IMR-90 (cell line): ENCODE data around the gene KCNJ3. TPM values are rescaled to one million over a fixed set of nuclear protein-coding genes. Genes with fewer than 3 reads are reported as not detected.

Experiments used
- ATAC-seq: fragments of 200-7000 bp; cut with Tn5 transposase; 2 replicates; pipeline ENCODE4 v1.9.1; 2020; ENCODE audit warnings: low read depth, mild to moderate bottlenecking, moderate library complexity
- BruUV-seq: library from RNA; stranded (reverse); fragments of 400-500 nt; replicated peaks from 2 replicates; lab custom pipeline; 2021; lab: Mats Ljungman, UMichigan
- CTCF ChIA-PET: fragments of 300-600 bp; formaldehyde crosslinking; extraction: SDS; loops from one replicate; lab custom pipeline; 2021; ENCODE audit warnings: antibody characterized with exemption; lab: Yijun Ruan, JAX
- POLR2A ChIA-PET: fragments of 300-600 bp; sonication (Branson Sonifier 250); formaldehyde crosslinking; loops from one replicate; lab custom pipeline; 2022; ENCODE audit warnings: antibody characterized with exemption; ENCODE audit not compliant: unreplicated experiment; lab: Charles Lee
- DNase-seq: peaks from one replicate; pipeline ENCODE4 v3.0.0; 2013
- H2AFZ ChIP-seq: replicated peaks from 2 replicates; pipeline ENCODE3; 2013; ENCODE audit warnings: low read length, mild to moderate bottlenecking; ENCODE audit not compliant: poor library complexity
- H2AK5ac ChIP-seq: 2 replicates; pipeline ENCODE4 v1.6.1; 2013; ENCODE audit warnings: low read depth, low read length, inconsistent platforms
- H2AK9ac ChIP-seq: replicated peaks from 2 replicates; pipeline ENCODE3; 2013; ENCODE audit warnings: mild to moderate bottlenecking, low read depth, low read length, moderate library complexity; ENCODE audit not compliant: poor library complexity
- H2BK120ac ChIP-seq: 2 replicates; pipeline ENCODE4 v1.6.1; 2013; ENCODE audit warnings: low read depth, low read length, inconsistent platforms
- H2BK15ac ChIP-seq: 3 replicates; pipeline ENCODE4 v1.6.1; 2013; ENCODE audit warnings: low read depth, low read length, inconsistent platforms
- H2BK20ac ChIP-seq: 2 replicates; pipeline ENCODE4 v1.6.1; 2013; ENCODE audit warnings: low read depth, mild to moderate bottlenecking, inconsistent platforms, low read length, moderate library complexity
- H2BK5ac ChIP-seq: 2 replicates; pipeline ENCODE4 v1.6.1; 2013; ENCODE audit warnings: mild to moderate bottlenecking, low read depth, low read length, inconsistent platforms; ENCODE audit not compliant: poor library complexity, severe bottlenecking
- H3K14ac ChIP-seq: replicated peaks from 2 replicates; pipeline ENCODE4 v1.6.1; 2013; ENCODE audit warnings: low read depth, low read length, inconsistent platforms
- H3K18ac ChIP-seq: 2 replicates; pipeline ENCODE4 v1.6.1; 2013; ENCODE audit warnings: low read depth, low read length, control low read depth
- H3K23ac ChIP-seq: 2 replicates; pipeline ENCODE4 v1.6.1; 2013; ENCODE audit warnings: low read depth, low read length, inconsistent platforms
- H3K27ac ChIP-seq: 2 replicates; pipeline ENCODE4 v1.5.1; 2013; ENCODE audit warnings: mild to moderate bottlenecking, control low read depth, low read length; ENCODE audit not compliant: insufficient read depth
- H3K27me3 ChIP-seq: 2 replicates; pipeline ENCODE4 v1.6.1; 2013; ENCODE audit warnings: low read length; ENCODE audit not compliant: control insufficient read depth, insufficient read depth
- H3K36me3 ChIP-seq: 2 replicates; pipeline ENCODE4 v1.6.1; 2013; ENCODE audit warnings: low read length, mixed read lengths; ENCODE audit not compliant: control insufficient read depth, insufficient read depth
- H3K4ac ChIP-seq: 2 replicates; pipeline ENCODE4 v1.6.1; 2013; ENCODE audit warnings: low read depth, low read length, inconsistent platforms
- H3K4me1 ChIP-seq: 2 replicates; pipeline ENCODE4 v1.6.1; 2013; ENCODE audit warnings: low read length, mixed read lengths; ENCODE audit not compliant: control insufficient read depth, insufficient read depth
- H3K4me2 ChIP-seq: 2 replicates; pipeline ENCODE4 v1.6.1; 2013; ENCODE audit warnings: low read depth, mild to moderate bottlenecking, control low read depth, low read length, moderate library complexity
- H3K4me3 ChIP-seq: 2 replicates; pipeline ENCODE4 v1.5.1; 2013; ENCODE audit warnings: low read depth, mild to moderate bottlenecking, control low read depth, low read length, moderate library complexity; ENCODE audit not compliant: insufficient read depth
- H3K56ac ChIP-seq: 2 replicates; pipeline ENCODE4 v1.6.1; 2013; ENCODE audit warnings: low read length, inconsistent platforms; ENCODE audit not compliant: insufficient read depth; ENCODE audit errors: extremely low read depth
- H3K79me1 ChIP-seq, 2 experiments: 2 replicates each; pipeline ENCODE4 v1.6.1; 2013; ENCODE audit warnings: low read length in 2 of 2, inconsistent platforms in 1 of 2, low read depth in 1 of 2
- H3K9ac ChIP-seq: 2 replicates; pipeline ENCODE4 v1.6.1; 2013; ENCODE audit warnings: low read depth, low read length, control low read depth
- H3K9me1 ChIP-seq: 2 replicates; pipeline ENCODE4 v1.6.1; 2013; ENCODE audit warnings: low read length, inconsistent platforms; ENCODE audit not compliant: insufficient read depth
- H3K9me3 ChIP-seq: 2 replicates; pipeline ENCODE4 v1.6.1; 2013; ENCODE audit warnings: low read length; ENCODE audit not compliant: control insufficient read depth, insufficient read depth
- H4K20me1 ChIP-seq: 2 replicates; pipeline ENCODE4 v1.6.1; 2013; ENCODE audit warnings: low read length, inconsistent platforms; ENCODE audit not compliant: insufficient read depth
- H4K5ac ChIP-seq: 2 replicates; pipeline ENCODE4 v1.6.1; 2013; ENCODE audit warnings: mild to moderate bottlenecking, low read depth, low read length, control low read depth
- H4K8ac ChIP-seq, 2 experiments: 2 replicates each; pipeline ENCODE4 v1.6.1; 2013; ENCODE audit warnings: low read depth in 2 of 2, low read length in 2 of 2, control low read depth in 1 of 2, inconsistent platforms in 1 of 2
- H4K91ac ChIP-seq: 2 replicates; pipeline ENCODE4 v1.6.1; 2013; ENCODE audit warnings: low read depth, low read length, inconsistent platforms; ENCODE audit not compliant: insufficient read depth
- CEBPB ChIP-seq: IDR thresholded peaks from 2 replicates; pipeline ENCODE4 v1.6.1; 2012; ENCODE audit warnings: low read depth, low read length, improper control_type of control experiment
- FOS ChIP-seq: fragments of 150-350 bp; IDR thresholded peaks from 2 replicates; pipeline ENCODE4 v1.6.1; 2016; ENCODE audit warnings: low read depth, low read length
- MAFK ChIP-seq: IDR thresholded peaks from 2 replicates; pipeline ENCODE4 v1.6.1; 2012; ENCODE audit warnings: low read depth, low read length, improper control_type of control experiment
- MXI1 ChIP-seq: IDR thresholded peaks from 2 replicates; pipeline ENCODE4 v1.6.1; 2012; ENCODE audit warnings: low read depth, mild to moderate bottlenecking, low read length, moderate library complexity, borderline replicate concordance
- POLR2A ChIP-seq: IDR thresholded peaks from 2 replicates; pipeline ENCODE4 v1.6.1; 2012; ENCODE audit warnings: mild to moderate bottlenecking, low read depth, low read length
- RAD21 ChIP-seq: IDR thresholded peaks from 2 replicates; pipeline ENCODE4 v1.6.1; 2012; ENCODE audit warnings: low read length, improper control_type of control experiment
- RCOR1 ChIP-seq: IDR thresholded peaks from 2 replicates; pipeline ENCODE4 v1.6.1; 2012; ENCODE audit warnings: mild to moderate bottlenecking, low read length, improper control_type of control experiment; ENCODE audit not compliant: insufficient replicate concordance
- RFX5 ChIP-seq: IDR thresholded peaks from 2 replicates; pipeline ENCODE4 v1.8.0; 2012; ENCODE audit warnings: low read depth, mild to moderate bottlenecking, low read length, moderate library complexity
- SMC3 ChIP-seq: fragments of 150-350 bp; IDR thresholded peaks from 2 replicates; pipeline ENCODE4 v1.6.1; 2016; ENCODE audit warnings: low read depth, mild to moderate bottlenecking, antibody characterized with exemption, low read length, moderate library complexity
- WGBS, 2 experiments: methylation state at CpG; one replicate each; pipeline versions ENCODE4 v1.1.5 to v1.1.7; 2013; ENCODE audit warnings: missing lambda C conversion rate in 2 of 2; ENCODE audit not compliant: insufficient read length in 1 of 2; ENCODE audit errors: extremely low coverage in 2 of 2; 5-methylcytosine and 5-hydroxymethylcytosine counted together
- dilution Hi-C: fragments of 300-500 bp; cut with HindIII; formaldehyde crosslinking; loops from one replicate; pipeline ENCODE4 v1.14.3; 2018; ENCODE audit warnings: low sequenced_read_pairs; ENCODE audit not compliant: unreplicated experiment
- in situ Hi-C: fragments of 300-500 bp; cut with MboI; formaldehyde crosslinking; loops from 3 replicates; pipeline ENCODE4 v1.14.3; 2019; ENCODE audit warnings: low sequenced_read_pairs, inconsistent platforms, mixed read lengths
- intact Hi-C: fragments of 100-400 bp; cut with micrococcal nuclease; formaldehyde crosslinking; loops from 2 replicates; pipeline ENCODE4 v1.10.0; 2022
- polyA plus RNA-seq, 3 experiments: library from polyadenylated mRNA; depleted of rRNA; stranded (reverse); fragments of >200 nt; gene quantifications; 2 replicates each; pipeline ENCODE4 v1.2.3, GENCODE V29; 2012; ENCODE audit warnings: low replicate concordance in 1 of 3
- total RNA-seq: library from RNA; depleted of rRNA; stranded (reverse); fragments of >200 nt; gene quantifications from 2 replicates; pipeline ENCODE4 v1.2.3, GENCODE V29; 2012
- TF ChIP-seq, protein P1 (sequence below): conservative IDR thresholded peaks from 2 replicates; pipeline ENCODE4 v1.5.1; 2012; ENCODE audit warnings: mild to moderate bottlenecking, low read depth, low read length, improper control_type of control experiment
- TF ChIP-seq, protein P2 (sequence below): fragments of 150-350 bp; IDR thresholded peaks from 2 replicates; pipeline ENCODE4 v1.6.1; 2017; ENCODE audit warnings: mild to moderate bottlenecking, antibody characterized with exemption, low read length, low read depth
- TF ChIP-seq, protein P3 (sequence below): fragments of 150-350 bp; IDR thresholded peaks from 2 replicates; pipeline ENCODE4 v1.6.1; 2016; ENCODE audit warnings: low read depth, mild to moderate bottlenecking, low read length, moderate library complexity, borderline replicate concordance

Gene KCNJ3
- total and polyA plus RNA-seq, 2 of the 4 experiments (the other 2 are of a cell fraction), result not detected

DNA sequence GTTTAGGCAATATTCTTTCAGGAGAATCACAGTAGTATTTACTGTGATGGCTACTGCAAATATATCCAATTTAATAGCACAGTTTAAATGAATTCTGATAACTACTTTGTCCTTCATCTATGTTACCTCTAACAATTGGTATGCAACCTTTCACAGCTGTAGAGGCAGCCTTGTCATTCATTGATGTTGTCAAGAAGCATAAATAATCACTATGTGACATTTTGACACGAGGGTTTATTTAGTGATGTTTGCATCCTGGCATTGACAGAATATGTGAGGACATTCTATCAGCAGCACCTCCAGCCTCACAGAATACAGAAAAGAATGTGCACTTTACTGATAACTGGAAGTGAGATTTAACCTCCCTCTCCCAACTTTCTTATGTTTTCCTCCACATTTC, 9.3 kb upstream of the KCNJ3 start:
- Histone ChIP-seq H3K56ac (no peak overlapping the region), H3K36me3 (no peaks in the 10 kb centered on the region), H4K5ac (no peak overlapping the region), H2AFZ (no peak overlapping the region), H3K4me3 (no peak overlapping the region), H3K27ac (no peak overlapping the region), H3K9ac (no peak overlapping the region), H4K8ac (no peak overlapping the region), H2AK5ac (no peak overlapping the region), H3K23ac (no peak overlapping the region), H3K79me1 (no peaks in the 10 kb centered on the region), H2AK9ac (no peak overlapping the region), H4K91ac (no peak overlapping the region), H3K27me3 (no peaks in the 10 kb centered on the region), H3K14ac (no peak overlapping the region), H2BK15ac (no peak overlapping the region), H3K4ac (no peak overlapping the region), H3K4me1 (no peaks in the 10 kb centered on the region), H2BK5ac (no peak overlapping the region), H3K9me3 (peaks cover 8% of the 10 kb centered on the region), H3K9me1 (no peaks in the 10 kb centered on the region), H2BK120ac (no peak overlapping the region), H4K20me1 (no peaks in the 10 kb centered on the region), H2BK20ac (no peak overlapping the region), H3K4me2 (no peak overlapping the region), H3K18ac (no peak overlapping the region)
- CTCF ChIA-PET, result no interaction called here
- intact Hi-C loops (no loop called here), dilution Hi-C loops (no loop called here), in situ Hi-C loops (no loop called here)
- BruUV-seq, result no TSS peak
- DNase-seq (no peak), ATAC-seq (no peak)
- POLR2A ChIA-PET, result no interaction called here
- TF ChIP-seq MXI1, result no peak
- TF ChIP-seq, protein P1, sequence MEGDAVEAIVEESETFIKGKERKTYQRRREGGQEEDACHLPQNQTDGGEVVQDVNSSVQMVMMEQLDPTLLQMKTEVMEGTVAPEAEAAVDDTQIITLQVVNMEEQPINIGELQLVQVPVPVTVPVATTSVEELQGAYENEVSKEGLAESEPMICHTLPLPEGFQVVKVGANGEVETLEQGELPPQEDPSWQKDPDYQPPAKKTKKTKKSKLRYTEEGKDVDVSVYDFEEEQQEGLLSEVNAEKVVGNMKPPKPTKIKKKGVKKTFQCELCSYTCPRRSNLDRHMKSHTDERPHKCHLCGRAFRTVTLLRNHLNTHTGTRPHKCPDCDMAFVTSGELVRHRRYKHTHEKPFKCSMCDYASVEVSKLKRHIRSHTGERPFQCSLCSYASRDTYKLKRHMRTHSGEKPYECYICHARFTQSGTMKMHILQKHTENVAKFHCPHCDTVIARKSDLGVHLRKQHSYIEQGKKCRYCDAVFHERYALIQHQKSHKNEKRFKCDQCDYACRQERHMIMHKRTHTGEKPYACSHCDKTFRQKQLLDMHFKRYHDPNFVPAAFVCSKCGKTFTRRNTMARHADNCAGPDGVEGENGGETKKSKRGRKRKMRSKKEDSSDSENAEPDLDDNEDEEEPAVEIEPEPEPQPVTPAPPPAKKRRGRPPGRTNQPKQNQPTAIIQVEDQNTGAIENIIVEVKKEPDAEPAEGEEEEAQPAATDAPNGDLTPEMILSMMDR, result no peak
- TF ChIP-seq RAD21, result no peak
- TF ChIP-seq RCOR1, result no peak
- TF ChIP-seq RFX5, result no peak
- TF ChIP-seq, protein P2, sequence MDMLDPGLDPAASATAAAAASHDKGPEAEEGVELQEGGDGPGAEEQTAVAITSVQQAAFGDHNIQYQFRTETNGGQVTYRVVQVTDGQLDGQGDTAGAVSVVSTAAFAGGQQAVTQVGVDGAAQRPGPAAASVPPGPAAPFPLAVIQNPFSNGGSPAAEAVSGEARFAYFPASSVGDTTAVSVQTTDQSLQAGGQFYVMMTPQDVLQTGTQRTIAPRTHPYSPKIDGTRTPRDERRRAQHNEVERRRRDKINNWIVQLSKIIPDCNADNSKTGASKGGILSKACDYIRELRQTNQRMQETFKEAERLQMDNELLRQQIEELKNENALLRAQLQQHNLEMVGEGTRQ, result no peak
- no peak for TF ChIP-seq FOS
- TF ChIP-seq POLR2A, result no peak
- no peak for TF ChIP-seq SMC3
- TF ChIP-seq, protein P3, sequence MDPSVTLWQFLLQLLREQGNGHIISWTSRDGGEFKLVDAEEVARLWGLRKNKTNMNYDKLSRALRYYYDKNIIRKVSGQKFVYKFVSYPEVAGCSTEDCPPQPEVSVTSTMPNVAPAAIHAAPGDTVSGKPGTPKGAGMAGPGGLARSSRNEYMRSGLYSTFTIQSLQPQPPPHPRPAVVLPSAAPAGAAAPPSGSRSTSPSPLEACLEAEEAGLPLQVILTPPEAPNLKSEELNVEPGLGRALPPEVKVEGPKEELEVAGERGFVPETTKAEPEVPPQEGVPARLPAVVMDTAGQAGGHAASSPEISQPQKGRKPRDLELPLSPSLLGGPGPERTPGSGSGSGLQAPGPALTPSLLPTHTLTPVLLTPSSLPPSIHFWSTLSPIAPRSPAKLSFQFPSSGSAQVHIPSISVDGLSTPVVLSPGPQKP, result no peak
- no peak for TF ChIP-seq CEBPB
- no peak for TF ChIP-seq MAFK
- no CpG with 5 or more reads among the region's 1 CpG for WGBS, 2 experiments
